ENCODE results near the gene IPO7.
A peak's percentile ranks its signal among the peaks of the same experiment; 100 is the strongest.
"Not testable (repeated sequence)": the region's sequence is repeated elsewhere in the genome, so short reads cannot be mapped to it uniquely, and the experiment has no call there.

Gene IPO7

GRCh38 chr11:9384535-9385326 is at the start of gene IPO7:
IPO7 (plus strand) TSS chr11:9384652; CDS start chr11:9384764, 112 bp downstream.
- peak; percentile 80 for DNase-seq

GRCh38 chr11:9341638-9342178 is 42.7 kb upstream of the IPO7 start:
- DNase-seq, result no peak

GRCh38 chr11:9344061-9344680 is 40.3 kb upstream of the IPO7 start:
- DNase-seq, result no peak

- no peak for DNase-seq
Measured at GRCh38 chr11:9347100-9347499, 37.4 kb upstream of the IPO7 start.

GRCh38 chr11:9347779-9348178 is 36.7 kb upstream of the IPO7 start:
- not testable (repeated sequence) for DNase-seq

GRCh38 chr11:9351321-9351881 is 33.1 kb upstream of the IPO7 start:
- no peak for DNase-seq

GRCh38 chr11:9357041-9357440 is 27.4 kb upstream of the IPO7 start:
- no peak for DNase-seq

GRCh38 chr11:9360862-9361622 is 23.4 kb upstream of the IPO7 start:
- DNase-seq, result not testable (repeated sequence)

GRCh38 chr11:9362393-9362863 is 22.0 kb upstream of the IPO7 start:
- no peak for DNase-seq

GRCh38 chr11:9363954-9364912 is 20.2 kb upstream of the IPO7 start:
- peak; percentile 65 for DNase-seq

- no peak for DNase-seq
Measured at GRCh38 chr11:9367551-9367950, 16.9 kb upstream of the IPO7 start.

- DNase-seq, result no peak
Measured at GRCh38 chr11:9377036-9377435, 7.4 kb upstream of the IPO7 start.

- no peak for DNase-seq
Measured at GRCh38 chr11:9379041-9379440, 5.4 kb upstream of the IPO7 start.

GRCh38 chr11:9380773-9381172 is 3.7 kb upstream of the IPO7 start:
- DNase-seq, result no peak

GRCh38 chr11:9385327-9385899 is 961 bp downstream of the IPO7 start:
- no peak for DNase-seq

GRCh38 chr11:9386086-9386485 is 1.6 kb downstream of the IPO7 start:
- no peak for DNase-seq

GRCh38 chr11:9386901-9387300 is 2.4 kb downstream of the IPO7 start:
- no peak for DNase-seq

GRCh38 chr11:9396310-9396709 is 11.9 kb downstream of the IPO7 start:
- DNase-seq, result no peak

- no peak for DNase-seq
Measured at GRCh38 chr11:9396752-9397151, 12.3 kb downstream of the IPO7 start.

- DNase-seq, result no peak
Measured at GRCh38 chr11:9397746-9398680, 13.6 kb downstream of the IPO7 start.

All from activated T-cell treated with anti-CD3 and anti-CD28 coated beads for 4 hours (primary cell).